ENCODE measurements around the gene HS3ST4.

The HS3ST4 gene

DNA sequence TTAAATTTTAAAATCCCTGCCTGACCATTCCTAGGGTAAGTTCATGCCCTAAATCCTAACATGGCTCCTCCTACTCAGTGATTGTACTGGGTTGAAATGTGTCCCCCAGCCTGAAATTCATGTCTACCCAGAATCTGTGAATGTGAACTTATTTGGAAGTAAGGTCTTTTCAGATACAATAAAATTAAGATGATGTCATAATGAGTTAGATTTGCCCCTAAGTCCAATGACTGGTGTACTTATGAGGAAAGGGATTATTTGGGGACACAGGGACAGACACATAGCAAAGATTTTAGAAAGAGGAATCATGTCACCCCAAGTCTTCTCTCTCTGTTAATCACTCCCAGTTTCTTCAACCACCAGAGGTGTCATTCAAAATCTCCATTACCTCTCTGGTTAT lies 185.3 kb downstream of the HS3ST4 start:
- DNase-seq (ENCODE audit: insufficient read length, low spot score), result no peak
- no peak for FAIRE-seq

DNA sequence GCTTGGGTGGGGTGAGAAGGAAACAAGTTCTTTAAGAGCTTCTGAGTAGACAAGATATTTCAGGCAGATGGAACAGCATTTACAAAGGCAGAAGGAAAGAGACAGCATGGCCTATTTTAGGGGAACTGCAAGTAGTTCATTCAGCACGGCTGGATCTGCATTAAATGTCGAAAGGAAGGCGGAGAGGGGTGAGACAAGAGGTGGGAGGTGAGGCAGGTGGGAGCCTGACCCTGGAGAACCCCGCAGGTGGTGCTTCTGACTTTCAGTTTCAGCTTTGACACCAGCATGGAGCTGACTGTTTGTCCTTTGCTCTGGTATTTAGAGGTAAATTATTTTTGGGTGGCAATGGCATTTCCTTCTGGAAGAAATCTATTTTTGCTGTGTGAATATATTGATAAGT lies 194.8 kb downstream of the HS3ST4 start:
- no peak for DNase-seq (ENCODE audit: insufficient read length, low spot score)
- FAIRE-seq, result no peak

DNA sequence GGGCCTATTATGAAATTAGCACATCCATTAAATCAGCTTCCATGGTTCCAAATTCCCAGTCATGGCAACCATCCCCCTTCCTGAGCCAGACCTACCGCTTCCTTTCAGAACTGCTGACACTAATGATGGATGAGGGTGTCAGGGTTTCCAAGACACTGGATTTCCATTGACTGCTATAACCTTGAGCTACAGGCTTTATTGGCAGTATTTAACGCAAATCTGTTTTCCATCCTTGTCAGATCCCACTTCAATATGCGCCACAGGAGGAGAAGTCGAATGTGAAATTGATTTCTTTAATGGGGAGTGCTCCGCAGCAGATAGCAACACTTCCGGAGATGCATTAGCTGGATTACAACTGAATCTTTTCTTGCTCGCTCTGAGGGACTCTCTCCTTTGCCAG lies 197.1 kb downstream of the HS3ST4 start:
- DNase-seq (ENCODE audit: insufficient read length, low spot score), result no peak

DNA sequence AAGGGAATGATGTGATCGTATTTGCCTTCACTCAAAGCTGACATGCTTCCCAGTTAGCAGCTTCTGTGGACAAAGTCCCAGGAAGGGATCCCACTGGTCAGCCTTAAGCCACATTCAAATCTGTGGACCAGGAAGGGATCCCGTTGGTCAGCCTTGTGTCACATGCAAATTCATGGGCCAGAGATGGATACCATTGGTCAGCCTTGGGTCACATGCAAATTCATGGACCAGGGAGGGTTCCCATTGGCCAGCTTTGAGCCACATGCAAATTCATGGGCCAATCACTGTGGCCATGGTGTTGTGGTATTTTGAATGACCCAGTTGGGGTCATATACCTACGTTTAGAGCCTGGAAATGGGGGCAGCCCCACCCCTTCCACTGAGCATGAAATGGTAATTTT lies 201.6 kb downstream of the HS3ST4 start:
- DNase-seq (ENCODE audit: insufficient read length, low spot score), result no peak
- FAIRE-seq, result no peak

More for the DNA sequence above, 197.1 kb downstream of the HS3ST4 start:
- no peak for FAIRE-seq

DNA sequence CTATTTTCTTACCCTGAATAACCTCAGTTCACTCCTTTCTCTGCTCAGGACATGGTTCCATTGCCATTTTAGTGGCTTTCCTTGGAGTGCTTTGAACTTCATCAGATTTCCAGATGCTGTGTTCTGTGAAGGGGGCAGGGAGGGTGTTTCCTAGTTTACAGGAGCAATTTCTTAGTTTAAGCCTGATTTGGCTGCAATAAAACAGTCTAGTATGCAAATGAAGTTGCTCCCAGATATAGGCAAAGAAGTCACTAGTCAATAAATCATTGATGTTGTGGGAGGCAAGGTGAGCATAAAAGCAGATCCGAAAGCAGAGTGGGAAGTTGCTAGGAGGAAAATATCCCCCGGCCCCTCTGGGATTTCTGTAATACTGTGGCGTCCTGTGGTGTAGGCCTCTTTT lies 202.3 kb downstream of the HS3ST4 start:
- DNase-seq (ENCODE audit: insufficient read length, low spot score) (no peak), FAIRE-seq (no peak)

DNA sequence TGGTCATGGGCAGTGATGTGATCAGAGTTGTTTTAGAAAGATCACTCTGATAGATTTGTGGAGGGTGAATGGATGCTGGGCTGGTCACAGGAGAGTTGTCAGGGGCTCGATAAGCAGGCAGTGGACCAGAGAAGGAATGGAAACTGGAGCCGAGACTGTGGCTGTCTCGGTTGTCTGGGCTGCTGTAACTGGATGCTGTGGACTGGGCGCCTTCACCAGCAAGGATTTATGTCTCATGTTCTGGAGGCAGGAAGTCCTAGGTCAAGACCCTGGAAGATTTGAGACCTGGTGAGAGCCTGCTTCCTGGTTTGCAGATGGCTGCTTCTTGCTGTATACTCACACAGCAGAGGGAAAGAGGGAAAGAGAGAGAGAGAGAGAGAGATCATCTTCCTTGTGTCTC lies 203.6 kb downstream of the HS3ST4 start:
- FAIRE-seq (no peak), DNase-seq (ENCODE audit: insufficient read length, low spot score) (no peak)

DNA sequence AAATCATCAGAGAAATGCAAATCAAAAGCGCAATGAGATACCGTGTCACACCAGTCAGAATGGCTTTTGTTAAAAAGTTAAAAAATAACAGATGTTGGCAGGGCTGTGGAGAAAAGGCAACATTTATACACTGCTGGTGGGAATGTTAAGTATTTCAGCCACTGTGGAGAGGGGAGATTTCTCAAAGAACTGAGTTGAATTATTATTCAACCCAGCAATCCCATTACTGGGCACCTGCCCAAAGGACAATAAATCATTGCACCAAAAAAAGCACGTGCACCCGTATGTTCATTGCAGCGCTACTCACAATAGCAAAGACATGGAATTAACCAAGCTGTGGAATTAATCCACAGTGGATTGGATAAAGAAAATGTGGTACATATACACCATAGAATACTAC lies 204.7 kb downstream of the HS3ST4 start:
- FAIRE-seq (no peak), DNase-seq (ENCODE audit: insufficient read length, low spot score) (no peak)

DNA sequence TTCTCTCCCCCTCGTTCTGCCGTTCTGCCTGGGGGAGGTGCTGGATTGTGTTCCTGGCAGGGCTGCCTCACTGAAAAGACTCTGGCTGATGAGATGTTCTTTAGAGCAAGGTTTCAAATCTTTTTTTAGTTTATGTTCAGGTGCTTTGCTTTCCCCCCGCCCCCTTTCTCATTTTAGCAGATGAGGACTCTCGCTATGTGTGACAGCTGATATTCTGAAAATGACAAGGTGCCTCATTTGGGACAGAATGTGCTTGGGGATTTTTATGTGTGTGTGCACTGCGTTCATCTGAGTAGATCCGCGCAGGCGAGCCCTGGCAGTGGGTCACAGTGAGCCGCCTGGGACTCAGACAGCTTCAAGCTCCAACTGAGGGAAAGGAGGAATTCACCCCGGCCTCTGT lies 205.9 kb downstream of the HS3ST4 start:
- FAIRE-seq, result no peak
- no peak for DNase-seq (ENCODE audit: insufficient read length, low spot score)

DNA sequence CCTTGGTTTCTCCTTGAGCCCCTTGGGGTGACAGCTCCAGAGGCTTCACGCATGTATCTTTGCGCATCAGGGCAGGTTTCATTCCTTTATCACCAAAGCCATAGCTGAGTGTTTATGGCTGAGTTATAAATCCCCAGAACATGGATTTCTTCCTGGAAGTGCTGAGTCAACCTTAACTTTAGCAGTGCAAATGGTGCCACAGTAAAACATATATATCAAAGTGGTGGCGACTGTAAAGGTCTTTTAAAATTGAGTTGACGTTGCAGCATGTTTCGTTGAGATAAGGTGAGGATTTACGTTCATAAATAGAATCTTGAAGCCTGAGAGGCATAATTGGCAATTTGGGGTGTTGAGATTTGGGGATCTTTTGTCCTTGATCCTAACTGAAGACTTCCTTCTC lies 214.1 kb downstream of the HS3ST4 start:
- DNase-seq (ENCODE audit: insufficient read length, low spot score), result no peak
- FAIRE-seq, result no peak

DNA sequence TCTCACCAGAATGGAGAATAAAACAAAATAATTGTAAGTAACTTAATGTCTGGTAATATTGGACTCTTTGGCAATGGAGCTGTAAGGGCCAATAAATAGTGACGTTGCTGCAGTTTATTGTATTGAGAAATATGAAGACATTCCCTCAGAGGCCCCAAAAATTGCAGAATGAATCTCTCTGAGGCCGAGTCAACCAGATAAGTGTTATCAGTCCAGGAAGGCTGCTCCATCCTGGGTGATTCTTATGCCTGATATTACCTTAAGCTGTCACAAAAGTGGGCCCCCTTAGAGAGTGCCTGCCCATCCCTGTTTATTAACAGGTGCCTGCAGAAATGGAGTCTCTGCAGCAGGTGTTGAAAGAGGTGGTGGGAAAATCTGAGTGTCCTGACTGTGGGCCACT lies 219.2 kb downstream of the HS3ST4 start:
- no peak for DNase-seq (ENCODE audit: insufficient read length, low spot score)
- FAIRE-seq, result no peak

DNA sequence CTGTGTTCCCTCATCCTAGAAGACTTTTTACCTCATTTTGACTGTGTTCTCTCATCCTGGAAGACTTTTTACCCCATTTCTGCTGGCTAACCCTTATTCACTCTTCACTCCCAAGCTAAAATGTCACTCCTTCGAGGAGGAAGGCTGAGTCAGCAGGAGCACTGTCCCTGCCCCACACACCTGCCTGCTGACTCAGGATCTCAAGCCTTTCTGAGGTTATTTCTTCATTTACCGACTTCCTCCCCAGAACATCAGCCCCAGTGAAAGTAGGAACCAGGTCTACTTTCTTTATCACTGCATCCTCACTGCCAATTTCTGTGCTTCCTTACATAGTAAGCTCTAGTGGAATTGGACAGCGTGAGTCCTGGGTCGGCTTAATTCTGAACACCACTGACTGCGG lies 220.6 kb downstream of the HS3ST4 start:
- DNase-seq (ENCODE audit: insufficient read length, low spot score) (no peak), FAIRE-seq (no peak)

DNA sequence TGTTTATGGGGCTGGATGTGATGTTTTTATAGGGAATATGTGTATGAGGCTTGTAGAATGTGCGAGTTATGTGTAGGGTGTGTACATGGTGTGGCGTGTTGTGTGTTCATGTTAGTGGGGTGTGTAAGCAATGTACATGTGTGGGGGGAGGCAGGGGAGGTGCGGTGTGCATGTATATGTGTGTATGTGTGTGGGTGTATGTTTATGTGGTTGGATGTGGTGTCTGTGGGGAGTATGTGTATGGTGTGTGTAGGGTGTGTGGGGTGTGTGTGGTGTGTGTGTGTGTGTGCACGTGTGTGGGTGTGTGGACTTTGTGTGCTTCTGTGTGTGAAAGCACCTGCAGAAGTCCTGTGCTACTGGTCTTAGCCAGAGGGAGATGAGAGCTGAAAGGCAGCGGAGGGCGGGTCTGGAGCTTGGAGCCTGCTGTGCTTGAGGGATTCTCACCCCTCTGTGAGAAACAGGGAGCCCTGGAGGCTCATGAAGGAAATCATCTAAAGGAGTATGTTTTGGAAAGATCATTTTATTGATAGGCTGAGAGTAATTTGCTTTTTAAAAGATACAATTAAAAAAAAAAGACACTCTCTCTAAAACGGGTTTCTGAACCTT lies 222.7 kb downstream of the HS3ST4 start:
- no peak for DNase-seq (ENCODE audit: insufficient read length, low spot score)
- FAIRE-seq, result peak; percentile 58

DNA sequence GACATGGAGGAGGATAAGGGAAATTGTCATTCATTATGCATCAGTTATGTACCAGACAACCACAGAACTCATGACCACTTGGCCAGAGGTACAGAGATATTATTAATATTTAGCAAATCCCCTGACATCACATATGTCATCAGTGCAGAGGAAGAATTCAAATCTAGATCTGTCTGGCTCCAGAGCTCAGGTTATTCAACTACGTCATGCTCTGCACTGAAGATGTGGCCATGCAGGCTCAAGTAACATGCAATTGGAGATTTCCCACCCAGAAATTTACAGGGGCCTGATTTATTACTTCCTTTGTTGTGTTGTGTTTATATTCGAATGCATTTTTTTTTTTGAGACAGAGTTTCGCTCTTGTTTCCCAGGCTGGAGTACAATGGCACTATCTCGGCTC lies 224.3 kb downstream of the HS3ST4 start:
- DNase-seq (ENCODE audit: insufficient read length, low spot score) (no peak), FAIRE-seq (no peak)

DNA sequence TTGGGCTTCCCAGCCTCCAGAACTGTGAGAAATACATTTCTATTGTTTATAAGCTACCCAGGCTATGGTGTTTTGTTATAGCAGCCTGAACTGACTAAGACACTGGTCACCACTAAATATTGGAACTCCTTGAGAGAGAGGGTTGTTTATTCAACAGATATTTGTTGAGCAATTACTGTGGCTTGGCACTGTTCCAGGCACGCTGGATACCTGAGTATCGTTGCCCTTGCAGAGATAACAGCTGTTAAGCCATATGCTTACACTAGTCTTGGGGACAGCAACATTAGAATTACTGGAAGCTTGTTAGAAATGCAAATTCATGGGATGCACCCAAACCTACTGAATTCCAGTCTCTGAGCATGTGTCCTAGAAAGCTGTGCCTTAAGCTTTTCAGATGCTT lies 230.7 kb downstream of the HS3ST4 start:
- DNase-seq (ENCODE audit: insufficient read length, low spot score) (no peak), FAIRE-seq (no peak)

DNA sequence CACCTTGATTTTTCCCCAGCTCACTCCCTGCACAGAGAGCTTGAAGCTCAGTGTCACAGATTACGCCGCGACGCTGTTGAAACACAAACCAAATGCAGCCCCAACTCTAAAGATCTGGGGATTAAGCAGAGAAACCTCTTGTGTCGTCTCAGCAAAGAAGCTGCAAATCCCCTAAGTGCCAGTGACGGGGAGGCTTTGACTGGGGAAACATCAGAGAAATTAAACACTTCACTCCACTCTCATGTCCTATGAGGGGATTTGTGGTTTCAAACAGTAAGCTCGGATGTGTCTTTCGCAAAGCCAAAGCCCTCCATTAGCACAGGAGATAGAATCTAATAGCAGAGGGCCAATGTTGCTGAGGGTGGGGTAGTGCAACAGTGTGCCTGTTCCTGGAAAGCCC lies 233.7 kb downstream of the HS3ST4 start:
- no peak for FAIRE-seq

DNA sequence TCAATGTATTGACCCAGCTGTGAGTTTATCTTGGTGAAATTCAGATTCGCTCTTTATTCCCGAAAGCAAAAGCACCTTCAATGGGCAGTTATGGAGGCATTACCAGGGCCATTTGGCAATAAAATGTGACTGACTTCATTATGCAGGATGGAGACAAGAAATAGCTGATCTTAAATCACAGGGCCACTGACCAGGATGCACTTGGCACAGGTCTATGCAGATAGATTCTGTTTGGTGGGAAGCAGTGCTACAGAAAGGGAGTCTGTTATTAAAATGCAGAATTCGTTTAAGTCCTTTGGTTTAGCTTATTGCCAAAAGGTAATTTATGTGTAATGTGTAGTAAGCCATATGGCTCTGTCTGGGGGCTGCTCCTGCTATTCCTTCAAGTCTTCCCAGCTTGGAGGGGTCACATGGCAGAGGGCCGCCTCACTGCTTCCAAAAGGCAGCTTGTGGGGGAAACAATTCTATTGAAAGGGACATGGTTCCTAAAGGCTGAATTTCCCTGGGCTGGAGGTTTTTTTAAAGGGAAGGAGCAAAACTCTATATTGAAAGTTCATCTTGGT lies 239.8 kb downstream of the HS3ST4 start:
- DNase-seq (ENCODE audit: insufficient read length, low spot score), result no peak
- no peak for FAIRE-seq

More for the DNA sequence above, 233.7 kb downstream of the HS3ST4 start:
- DNase-seq (ENCODE audit: insufficient read length, low spot score), result no peak

DNA sequence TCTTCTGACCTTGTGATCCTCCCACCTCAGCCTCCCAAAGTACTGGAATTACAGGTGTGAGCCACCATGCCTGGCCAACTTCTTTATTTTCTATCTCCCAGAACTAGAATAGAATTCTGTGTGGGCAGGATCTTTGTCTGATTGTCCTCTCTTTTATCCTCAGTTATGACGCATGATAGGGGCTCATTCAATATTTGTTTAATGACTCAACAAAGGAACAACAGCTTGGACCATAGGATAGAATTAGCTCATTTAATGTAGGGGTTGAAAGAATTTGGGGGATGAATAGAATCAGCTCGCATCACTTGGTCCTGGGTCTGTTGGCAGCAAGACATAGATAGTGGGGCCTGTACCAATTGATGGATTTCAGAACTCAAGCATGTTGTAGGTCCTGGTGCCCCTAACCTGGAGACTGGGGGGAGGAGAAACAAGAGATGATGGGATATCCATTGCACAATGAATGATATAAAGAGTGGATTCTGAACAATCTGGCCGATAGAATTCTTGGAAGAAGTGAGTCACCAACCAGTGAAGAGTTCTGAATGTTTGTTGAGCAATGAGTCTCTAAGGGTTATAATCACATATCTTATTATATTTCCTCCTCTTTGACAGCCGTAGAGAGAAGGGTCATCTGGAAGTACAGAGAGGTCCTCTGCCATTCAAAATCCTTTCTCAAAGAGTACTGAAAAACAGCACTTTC lies 250.2 kb downstream of the HS3ST4 start:
- FAIRE-seq, result no peak
- DNase-seq (ENCODE audit: insufficient read length, low spot score), result no peak

DNA sequence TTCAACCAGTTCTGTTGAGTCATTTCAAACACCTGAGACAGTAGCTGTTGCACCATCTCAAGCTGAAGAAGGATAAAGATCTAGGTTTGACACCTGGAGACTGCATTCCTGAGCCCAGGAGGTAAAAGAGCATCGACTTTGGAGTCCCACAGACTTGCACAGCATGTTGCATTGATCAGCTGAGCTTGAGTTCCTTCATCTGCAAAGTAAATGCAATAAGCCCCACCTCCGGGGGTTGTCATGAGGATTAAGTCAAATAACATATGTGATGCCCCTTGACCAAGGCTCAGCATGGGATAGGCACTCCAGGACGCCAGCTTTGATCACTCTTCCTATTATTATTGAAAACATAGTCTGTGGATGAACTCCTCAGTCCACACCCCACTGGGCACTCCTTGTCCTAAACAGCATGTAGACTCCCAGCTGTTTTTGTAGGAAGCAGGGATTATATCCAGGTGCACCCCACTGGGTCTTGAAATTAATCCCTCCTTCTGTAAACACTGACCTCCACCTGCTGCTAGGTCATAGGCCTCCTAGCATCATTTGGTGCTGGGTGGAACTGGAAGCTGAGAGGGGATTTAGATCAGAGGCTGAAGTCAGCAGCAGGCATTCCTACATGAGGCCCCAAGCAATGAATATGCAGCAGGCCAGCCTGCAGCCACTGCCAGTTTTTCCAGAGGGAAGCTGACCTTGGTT lies 259.0 kb downstream of the HS3ST4 start:
- DNase-seq (ENCODE audit: insufficient read length, low spot score), result no peak
- no peak for FAIRE-seq

DNA sequence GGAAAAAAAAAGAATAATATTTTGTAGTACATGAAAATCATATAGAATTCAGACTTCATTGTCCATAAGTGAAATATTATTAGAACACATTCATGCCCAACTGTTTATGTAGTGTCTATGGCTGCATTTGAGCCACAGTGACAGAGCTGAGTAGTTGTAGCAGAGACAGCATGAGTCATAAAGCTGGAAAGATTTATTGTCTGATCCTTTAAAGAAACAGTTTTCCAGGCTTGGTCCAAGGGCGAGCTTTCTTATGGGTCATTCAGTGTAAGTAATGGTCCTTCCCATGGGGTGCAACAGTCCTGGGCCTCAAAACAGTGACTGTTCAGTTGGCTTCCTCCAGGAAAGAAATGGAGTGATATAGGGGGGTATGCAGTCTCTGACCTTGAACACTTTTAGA lies 260.2 kb downstream of the HS3ST4 start:
- no peak for FAIRE-seq
- no peak for DNase-seq (ENCODE audit: insufficient read length, low spot score)

DNA sequence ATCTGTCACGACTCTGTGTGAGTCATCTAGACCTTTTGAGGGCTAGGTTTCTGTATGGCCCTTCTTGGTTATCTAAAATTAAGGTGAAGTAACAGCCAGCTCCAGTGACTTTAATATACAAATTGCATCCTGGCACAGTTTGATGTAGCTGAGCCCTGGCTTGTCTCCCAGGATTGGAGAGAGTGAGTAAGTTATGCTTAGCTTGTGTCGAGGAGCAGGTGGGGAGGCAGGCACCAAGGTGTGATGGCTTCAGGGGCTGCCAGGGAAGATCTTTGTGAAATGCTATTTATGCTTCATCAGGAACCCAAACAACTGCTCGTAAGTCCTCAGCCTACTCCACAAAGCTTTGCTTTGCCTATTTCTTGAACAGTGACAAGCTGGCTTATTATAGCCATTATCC lies 261.2 kb downstream of the HS3ST4 start:
- FAIRE-seq, result no peak
- DNase-seq (ENCODE audit: insufficient read length, low spot score), result no peak

DNA sequence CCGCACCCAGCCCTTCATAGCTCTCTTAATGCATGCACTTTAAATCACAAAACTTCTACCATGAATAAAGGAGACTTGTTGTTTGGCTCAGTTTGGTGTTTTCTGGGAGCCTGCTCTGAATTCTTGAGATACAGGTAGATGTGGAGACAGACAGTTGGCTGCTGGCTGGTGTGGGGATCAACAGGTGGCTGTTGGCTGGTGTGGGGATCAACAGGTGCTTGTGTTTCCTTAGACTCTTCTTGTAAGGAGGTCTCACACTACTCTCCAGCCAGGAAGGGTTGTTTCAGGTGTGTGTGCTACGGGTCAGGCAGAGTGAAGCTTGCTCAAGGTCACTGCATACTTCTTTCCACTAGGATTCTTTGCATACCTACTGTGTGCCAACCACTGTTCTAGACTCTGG lies 265.9 kb downstream of the HS3ST4 start:
- DNase-seq (ENCODE audit: insufficient read length, low spot score), result no peak
- FAIRE-seq, result no peak

DNA sequence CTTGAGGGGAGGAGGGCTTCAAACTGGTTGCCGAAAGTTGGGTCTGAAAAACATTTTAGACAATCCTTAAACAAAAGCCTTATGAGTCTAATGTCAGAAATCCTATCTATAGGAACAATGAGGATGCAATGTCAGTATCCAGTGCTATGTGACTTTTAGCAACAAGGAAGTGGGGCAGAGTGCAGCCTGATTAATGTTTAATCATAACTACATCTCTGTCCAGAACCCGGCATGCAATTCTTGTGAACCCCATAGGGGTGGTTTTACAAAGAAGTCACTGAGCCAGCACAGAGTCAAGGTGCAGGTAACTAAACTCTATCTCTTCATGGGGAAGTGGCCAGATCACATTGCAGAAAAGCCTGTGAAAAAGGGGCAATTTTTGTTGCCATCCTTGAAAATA lies 267.5 kb downstream of the HS3ST4 start:
- FAIRE-seq, result no peak
- no peak for DNase-seq (ENCODE audit: insufficient read length, low spot score)
